ENCODE measurements around the gene PHLDA1.

DNA sequence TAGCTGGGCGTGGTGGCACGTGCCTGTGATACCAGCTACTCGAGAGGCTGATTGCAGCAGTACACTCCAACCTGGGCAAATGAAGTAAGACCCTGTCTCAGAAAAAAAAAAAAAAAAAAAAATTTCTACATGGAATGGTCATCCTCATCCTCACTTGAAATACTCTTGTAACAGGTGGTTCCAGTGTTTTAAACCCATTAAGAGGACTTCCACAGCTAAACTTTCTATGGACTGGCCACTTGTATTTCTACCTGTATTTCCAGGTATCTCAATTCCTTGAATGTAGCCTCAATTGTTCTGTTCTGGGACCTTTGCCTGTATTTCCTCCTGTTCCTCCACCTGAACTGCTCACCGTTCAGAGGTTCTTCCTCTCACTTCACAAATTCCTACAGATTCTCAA, 11.8 kb upstream of the PHLDA1 start:
- no peak for TF ChIP-seq EZH2 (IDR thresholded peaks at IDR 0.05; ENCODE audit: borderline replicate concordance, control insufficient read depth, low read depth, low read length)
- TF ChIP-seq, protein P1, sequence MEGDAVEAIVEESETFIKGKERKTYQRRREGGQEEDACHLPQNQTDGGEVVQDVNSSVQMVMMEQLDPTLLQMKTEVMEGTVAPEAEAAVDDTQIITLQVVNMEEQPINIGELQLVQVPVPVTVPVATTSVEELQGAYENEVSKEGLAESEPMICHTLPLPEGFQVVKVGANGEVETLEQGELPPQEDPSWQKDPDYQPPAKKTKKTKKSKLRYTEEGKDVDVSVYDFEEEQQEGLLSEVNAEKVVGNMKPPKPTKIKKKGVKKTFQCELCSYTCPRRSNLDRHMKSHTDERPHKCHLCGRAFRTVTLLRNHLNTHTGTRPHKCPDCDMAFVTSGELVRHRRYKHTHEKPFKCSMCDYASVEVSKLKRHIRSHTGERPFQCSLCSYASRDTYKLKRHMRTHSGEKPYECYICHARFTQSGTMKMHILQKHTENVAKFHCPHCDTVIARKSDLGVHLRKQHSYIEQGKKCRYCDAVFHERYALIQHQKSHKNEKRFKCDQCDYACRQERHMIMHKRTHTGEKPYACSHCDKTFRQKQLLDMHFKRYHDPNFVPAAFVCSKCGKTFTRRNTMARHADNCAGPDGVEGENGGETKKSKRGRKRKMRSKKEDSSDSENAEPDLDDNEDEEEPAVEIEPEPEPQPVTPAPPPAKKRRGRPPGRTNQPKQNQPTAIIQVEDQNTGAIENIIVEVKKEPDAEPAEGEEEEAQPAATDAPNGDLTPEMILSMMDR (IDR thresholded peaks at IDR 0.05 in 2 of 3, conservative IDR thresholded peaks at IDR 0.05 in 1 of 3; ENCODE audit: control insufficient read depth in 2 of 3, extremely low read depth in 1 of 3, insufficient read depth in 1 of 3, low read depth in 3 of 3, low read length in 3 of 3): no peak
- no peak for TF ChIP-seq HDGF (IDR thresholded peaks at IDR 0.05)
- no peak for TF ChIP-seq IKZF1 (conservative IDR thresholded peaks at IDR 0.05)
- TF ChIP-seq, protein P2, sequence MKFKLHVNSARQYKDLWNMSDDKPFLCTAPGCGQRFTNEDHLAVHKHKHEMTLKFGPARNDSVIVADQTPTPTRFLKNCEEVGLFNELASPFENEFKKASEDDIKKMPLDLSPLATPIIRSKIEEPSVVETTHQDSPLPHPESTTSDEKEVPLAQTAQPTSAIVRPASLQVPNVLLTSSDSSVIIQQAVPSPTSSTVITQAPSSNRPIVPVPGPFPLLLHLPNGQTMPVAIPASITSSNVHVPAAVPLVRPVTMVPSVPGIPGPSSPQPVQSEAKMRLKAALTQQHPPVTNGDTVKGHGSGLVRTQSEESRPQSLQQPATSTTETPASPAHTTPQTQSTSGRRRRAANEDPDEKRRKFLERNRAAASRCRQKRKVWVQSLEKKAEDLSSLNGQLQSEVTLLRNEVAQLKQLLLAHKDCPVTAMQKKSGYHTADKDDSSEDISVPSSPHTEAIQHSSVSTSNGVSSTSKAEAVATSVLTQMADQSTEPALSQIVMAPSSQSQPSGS (IDR thresholded peaks at IDR 0.05; ENCODE audit: low read length): no peak
- no peak for TF ChIP-seq POLR2AphosphoS2 (IDR thresholded peaks at IDR 0.05; ENCODE audit: low read depth, low read length)
- TF ChIP-seq NFYB (IDR thresholded peaks at IDR 0.05; ENCODE audit: insufficient read depth, low read depth, low read length): no peak
- TF ChIP-seq TAF1 (IDR thresholded peaks at IDR 0.05; ENCODE audit: borderline replicate concordance, low read depth, low read length): no peak
- TF ChIP-seq BRCA1 (IDR thresholded peaks at IDR 0.05; ENCODE audit: low read depth, low read length): no peak
- TF ChIP-seq YY1 (IDR thresholded peaks at IDR 0.05; ENCODE audit: low read depth, low read length): no peak
- TF ChIP-seq ESRRA (IDR thresholded peaks at IDR 0.05; ENCODE audit: low read length): no peak
